ENCODE measurements around the gene ATE1.

ATE1 gene

DNA sequence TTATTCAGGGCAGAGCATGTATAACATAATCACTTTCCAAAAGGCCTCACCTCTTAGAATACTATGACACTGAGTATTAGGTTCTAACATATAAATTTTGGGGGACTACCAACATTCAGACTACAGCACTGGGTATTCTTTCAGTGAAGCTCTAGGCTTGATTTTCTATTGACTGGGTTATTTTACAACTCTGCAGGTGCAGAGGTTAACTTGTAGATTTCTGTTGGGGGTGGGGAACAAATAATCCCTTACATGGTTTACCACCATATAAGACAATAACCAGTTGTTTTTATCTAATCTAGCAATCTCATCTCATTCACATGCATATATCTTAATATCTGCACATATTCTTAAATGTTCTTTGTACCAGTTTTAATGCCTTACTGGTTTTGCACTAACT, 73.9 kb downstream of the ATE1 start:
- TF ChIP-seq, protein P1, sequence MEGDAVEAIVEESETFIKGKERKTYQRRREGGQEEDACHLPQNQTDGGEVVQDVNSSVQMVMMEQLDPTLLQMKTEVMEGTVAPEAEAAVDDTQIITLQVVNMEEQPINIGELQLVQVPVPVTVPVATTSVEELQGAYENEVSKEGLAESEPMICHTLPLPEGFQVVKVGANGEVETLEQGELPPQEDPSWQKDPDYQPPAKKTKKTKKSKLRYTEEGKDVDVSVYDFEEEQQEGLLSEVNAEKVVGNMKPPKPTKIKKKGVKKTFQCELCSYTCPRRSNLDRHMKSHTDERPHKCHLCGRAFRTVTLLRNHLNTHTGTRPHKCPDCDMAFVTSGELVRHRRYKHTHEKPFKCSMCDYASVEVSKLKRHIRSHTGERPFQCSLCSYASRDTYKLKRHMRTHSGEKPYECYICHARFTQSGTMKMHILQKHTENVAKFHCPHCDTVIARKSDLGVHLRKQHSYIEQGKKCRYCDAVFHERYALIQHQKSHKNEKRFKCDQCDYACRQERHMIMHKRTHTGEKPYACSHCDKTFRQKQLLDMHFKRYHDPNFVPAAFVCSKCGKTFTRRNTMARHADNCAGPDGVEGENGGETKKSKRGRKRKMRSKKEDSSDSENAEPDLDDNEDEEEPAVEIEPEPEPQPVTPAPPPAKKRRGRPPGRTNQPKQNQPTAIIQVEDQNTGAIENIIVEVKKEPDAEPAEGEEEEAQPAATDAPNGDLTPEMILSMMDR (conservative IDR thresholded peaks at IDR 0.05; ENCODE audit: low read depth, low read length), result no peak
- no peak overlapping the region for H3K4me3 ChIP-seq (ENCODE audit: low read depth, low read length)
- DNase-seq (ENCODE audit: low read depth), result no peak

DNA sequence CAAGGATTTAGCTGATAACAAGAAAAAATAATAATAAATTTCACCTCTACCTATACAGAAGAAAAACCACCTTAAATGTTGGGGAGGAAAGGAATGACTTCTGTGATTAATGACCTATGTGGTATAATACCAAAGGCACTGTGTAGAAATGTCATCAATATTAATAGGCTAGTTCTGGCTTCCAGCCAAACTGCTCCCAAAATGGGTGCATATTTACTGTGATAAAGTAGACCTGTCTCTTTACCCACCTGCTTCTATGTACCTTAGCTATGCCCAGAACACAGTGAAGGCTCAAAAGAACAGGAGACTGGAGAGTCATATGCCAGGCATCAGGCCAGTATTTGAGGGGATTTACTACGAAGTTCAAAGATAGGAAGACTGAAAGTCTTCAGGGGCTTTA, 76.0 kb downstream of the ATE1 start:
- H3K4me3 ChIP-seq (ENCODE audit: low read depth, low read length), result no peak overlapping the region
- no peak for DNase-seq (ENCODE audit: low read depth)
- TF ChIP-seq, protein P1 (conservative IDR thresholded peaks at IDR 0.05; ENCODE audit: low read depth, low read length), result no peak

DNA sequence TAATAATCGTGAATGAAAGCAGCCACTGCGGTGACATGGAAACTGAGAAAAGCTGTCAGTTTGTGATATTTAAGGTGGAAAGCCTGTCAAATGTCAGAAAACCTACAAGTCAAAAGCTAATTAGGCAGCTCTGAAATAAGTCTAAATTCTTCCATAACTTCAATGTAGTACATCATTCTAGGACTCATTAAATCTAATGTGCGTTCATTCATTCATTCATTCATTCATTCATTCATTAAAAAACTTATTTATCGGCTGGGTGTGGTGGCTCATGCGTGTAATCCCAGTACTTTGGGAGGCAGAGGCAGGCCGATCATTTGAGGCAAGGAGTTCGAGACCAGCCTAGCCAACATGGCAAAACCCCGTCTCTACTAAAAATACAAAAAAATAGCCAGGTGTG, 79.7 kb downstream of the ATE1 start:
- no peak for DNase-seq (ENCODE audit: low read depth)
- TF ChIP-seq, protein P1 (conservative IDR thresholded peaks at IDR 0.05; ENCODE audit: low read depth, low read length), result no peak
- no peak overlapping the region for H3K4me3 ChIP-seq (ENCODE audit: low read depth, low read length)

DNA sequence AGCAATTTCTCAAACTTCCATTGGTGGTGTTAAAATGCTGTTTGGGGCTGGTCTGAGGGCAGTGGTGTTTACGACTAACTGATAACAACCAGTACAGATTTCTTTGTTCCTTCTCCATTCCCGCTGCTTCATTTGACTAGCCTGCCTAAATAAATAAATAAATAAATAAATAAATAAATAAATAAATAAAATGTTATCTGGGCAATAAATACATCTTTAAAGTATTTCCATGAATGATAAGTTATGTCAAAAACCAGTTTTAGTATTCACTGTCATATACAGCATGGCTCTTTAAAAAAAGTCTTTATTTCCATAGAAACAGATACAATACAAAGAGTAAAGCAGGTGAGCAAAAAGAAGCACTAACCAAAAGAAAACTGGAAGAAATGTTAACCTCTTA, 81.3 kb downstream of the ATE1 start:
- no peak overlapping the region for H3K4me3 ChIP-seq (ENCODE audit: low read depth, low read length)
- TF ChIP-seq, protein P1 (conservative IDR thresholded peaks at IDR 0.05; ENCODE audit: low read depth, low read length), result no peak
- no peak for DNase-seq (ENCODE audit: low read depth)

DNA sequence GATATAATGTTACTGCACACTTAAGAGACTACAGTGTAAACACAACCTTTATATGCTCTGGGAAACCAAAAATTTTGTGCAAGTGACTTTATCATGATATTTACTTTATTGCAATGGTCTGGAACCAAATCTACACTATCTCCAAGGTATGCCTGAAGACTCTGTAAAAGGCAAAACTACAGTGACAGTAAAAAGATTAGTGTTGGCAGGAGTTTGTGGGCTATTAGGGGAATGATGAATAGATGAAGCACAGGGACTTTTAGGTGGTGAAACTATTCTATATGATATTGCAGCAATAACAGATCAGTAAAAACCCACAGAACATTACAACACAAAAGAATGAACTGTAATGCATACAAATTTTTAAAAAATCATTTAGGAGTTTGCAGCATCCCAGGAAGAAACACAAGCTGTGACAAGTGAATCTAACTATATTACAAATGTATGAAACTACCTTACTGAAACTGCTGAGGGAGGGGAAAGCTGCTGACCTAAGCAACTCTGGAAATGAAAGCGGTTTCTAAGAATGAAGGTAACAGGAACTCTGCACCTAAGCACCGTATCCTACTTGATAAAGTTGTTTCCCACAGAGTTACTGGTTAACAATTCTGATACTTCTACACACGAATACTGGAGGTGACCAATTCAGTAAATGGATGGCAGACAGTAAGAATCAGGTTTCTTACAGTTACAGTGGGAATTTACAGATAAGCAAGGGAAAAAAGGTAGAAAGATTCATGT, 82.6 kb downstream of the ATE1 start:
- H3K4me3 ChIP-seq (ENCODE audit: low read depth, low read length), result no peak overlapping the region
- DNase-seq (ENCODE audit: low read depth), result no peak
- TF ChIP-seq, protein P1 (conservative IDR thresholded peaks at IDR 0.05; ENCODE audit: low read depth, low read length), result no peak

DNA sequence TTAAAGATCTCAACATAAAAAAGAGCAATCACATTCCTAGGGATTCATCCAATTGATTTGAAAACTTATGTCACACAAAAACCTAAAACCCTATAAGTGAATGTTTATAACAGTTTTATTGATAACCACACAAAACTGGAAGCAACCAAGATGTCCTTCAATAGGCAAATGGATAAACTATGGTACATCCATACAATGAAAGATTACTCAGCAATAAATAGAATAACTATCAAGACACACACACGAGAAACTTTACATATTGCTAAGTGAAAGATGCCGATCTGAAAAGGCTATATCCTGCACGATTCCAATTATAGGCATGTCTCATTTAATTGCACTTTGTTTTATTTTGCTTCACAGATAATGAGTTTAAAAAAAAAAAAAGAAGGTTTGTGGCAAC, 83.3 kb downstream of the ATE1 start:
- TF ChIP-seq, protein P1 (conservative IDR thresholded peaks at IDR 0.05; ENCODE audit: low read depth, low read length), result no peak
- no peak for DNase-seq (ENCODE audit: low read depth)
- no peak overlapping the region for H3K4me3 ChIP-seq (ENCODE audit: low read depth, low read length)

DNA sequence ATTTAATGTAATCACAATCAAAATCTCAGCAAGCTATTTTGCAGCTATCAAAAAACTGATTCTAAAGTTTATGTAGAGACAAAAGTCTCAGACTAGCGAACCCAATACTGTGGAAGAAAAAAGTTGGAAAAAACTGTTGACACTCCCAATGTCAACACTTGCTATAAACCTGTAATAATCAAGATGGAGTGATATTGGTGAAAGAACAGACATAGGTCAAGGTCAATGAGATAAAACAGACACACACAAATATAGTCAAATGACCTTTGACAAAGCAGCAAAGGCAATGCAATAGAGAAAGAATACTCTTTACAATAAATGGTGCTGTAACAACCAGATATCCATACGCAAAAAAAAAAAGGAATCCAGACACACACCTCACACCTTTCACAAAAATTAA, 84.5 kb downstream of the ATE1 start:
- TF ChIP-seq, protein P1 (conservative IDR thresholded peaks at IDR 0.05; ENCODE audit: low read depth, low read length), result no peak
- DNase-seq (ENCODE audit: low read depth), result no peak
- no peak overlapping the region for H3K4me3 ChIP-seq (ENCODE audit: low read depth, low read length)
